Right renal cortex interstitium (tissue), 3 donors: ENCODE measurements around the gene ARSB. TPM values are rescaled to one million over a fixed set of nuclear protein-coding genes. Genes with fewer than 3 reads are reported as not detected.
"Not testable (repeated sequence)": the region's sequence is repeated elsewhere in the genome, so short reads cannot be mapped to it uniquely, and the experiment has no call there.

Experiments used
- DNase-seq, 3 donors: peaks; one replicate each; pipeline ENCODE4 v3.0.0-alpha.2; 2013; ENCODE audit warnings: low read depth in 3 of 3, low spot score in 2 of 3
- polyA plus RNA-seq, 3 donors: library from polyadenylated mRNA; unstranded; fragments of 120-200 nt; gene quantifications; one replicate each; pipeline ENCODE4 v1.2.1, GENCODE V29; 2013; ENCODE audit not compliant: insufficient read length in 3 of 3

Gene ARSB
- polyA plus RNA-seq, 3 donors: 18.2 to 22.1 (median 21.4) TPM

GRCh38 chr5:78758169-78758839, 226.8 kb downstream of the ARSB start:
- no peak for DNase-seq

DNA sequence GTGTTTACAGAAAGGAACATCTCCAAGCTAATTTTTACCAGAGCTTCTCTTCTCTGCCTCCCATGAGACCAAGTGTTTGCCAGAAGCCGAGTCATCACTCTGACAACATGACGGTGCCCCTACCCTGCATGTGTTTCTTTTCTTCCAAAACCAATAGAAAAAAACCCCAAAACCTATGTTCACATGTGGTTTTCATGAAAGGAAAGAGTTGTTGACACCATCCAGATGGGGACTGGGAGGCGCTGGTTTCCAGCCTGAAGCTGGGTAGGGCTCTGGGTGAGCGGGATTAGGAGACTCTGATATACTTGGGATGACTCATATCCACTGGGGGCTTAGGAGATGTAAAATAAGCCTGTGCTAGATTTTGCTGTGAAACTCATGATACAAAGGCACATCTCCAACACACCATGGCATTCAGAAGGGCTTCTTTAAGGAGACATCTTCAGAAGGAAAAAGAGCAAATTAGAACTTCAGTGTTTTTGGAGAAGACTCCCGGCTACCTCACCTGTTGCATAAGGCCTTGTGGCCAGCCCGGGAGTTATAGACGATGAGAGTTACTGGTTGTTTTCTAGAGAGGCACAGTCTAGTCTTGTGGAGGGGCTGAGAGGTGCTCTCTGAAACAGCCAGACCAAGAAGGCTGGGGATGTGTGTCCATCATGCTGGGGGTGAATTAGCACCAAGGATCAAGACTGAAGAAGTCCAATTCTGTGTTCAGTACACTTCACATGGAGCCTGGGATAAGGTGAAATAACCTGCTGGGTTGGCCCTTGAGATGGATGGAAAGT, 227.6 kb downstream of the ARSB start:
- DNase-seq: no peak

GRCh38 chr5:78756858-78757257, 228.3 kb downstream of the ARSB start:
- DNase-seq: no peak

GRCh38 chr5:78755822-78756429, 229.2 kb downstream of the ARSB start:
- DNase-seq: no peak

GRCh38 chr5:78754655-78755054, 230.5 kb downstream of the ARSB start:
- DNase-seq: no peak

DNA sequence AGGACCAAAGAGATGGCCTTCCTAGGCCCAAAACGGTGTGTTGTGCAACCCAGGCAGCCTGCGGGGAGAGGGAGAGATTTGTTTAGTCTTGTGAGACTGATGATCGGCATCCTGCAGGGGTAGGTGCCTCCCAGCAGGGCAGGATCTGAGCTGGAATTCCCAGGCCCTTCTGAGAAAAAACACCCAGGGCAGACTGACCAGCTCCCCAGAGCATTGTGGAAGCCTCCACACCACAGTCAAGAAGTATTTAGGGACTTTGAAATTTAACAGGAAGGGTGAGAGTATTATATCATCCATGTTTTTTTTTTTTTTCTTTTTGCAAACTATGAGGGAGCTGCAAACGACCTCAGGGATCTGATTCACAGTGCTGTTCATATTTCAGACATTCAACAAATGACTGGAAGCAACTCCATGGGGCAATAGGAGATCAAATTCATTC, 232.0 kb downstream of the ARSB start:
- no peak for DNase-seq

DNA sequence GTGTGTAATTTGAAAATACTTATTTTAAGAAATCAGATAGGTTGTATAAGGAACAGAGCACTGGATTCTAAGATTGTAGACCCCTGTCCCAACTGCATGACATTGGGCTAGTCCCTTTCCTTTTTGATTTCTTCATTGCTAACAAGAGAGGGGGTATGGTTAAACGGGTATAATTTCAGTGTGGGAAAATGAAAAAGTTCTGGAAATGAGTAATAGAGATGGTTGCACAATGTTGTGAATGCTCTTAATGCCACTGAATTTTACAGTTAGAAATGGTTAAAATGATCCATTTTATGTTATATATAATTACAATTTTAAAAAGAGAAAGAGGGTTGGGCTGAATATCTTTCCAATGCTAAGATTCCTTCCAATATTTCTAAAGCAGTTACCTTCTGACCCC, 233.2 kb downstream of the ARSB start:
- DNase-seq: no peak

DNA sequence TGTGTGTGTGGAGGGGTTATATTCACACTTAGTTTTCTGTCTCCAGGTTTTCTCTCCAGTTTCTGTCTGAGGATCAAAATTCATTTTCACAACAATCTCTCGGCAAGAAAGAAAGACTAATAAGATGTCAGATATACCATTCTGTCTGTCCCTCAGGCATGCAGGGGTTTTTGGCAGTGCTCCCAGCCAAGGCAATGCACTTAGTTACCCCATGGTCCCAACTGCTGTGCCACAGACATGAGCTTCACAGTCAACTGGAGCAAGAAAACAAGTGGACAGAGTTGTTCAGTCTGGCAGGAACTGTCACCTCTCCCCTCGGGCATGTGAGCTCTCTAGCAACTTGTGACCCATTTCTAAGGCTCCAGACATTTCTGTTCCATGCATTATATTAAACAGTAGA, 234.8 kb downstream of the ARSB start:
- no peak for DNase-seq

DNA sequence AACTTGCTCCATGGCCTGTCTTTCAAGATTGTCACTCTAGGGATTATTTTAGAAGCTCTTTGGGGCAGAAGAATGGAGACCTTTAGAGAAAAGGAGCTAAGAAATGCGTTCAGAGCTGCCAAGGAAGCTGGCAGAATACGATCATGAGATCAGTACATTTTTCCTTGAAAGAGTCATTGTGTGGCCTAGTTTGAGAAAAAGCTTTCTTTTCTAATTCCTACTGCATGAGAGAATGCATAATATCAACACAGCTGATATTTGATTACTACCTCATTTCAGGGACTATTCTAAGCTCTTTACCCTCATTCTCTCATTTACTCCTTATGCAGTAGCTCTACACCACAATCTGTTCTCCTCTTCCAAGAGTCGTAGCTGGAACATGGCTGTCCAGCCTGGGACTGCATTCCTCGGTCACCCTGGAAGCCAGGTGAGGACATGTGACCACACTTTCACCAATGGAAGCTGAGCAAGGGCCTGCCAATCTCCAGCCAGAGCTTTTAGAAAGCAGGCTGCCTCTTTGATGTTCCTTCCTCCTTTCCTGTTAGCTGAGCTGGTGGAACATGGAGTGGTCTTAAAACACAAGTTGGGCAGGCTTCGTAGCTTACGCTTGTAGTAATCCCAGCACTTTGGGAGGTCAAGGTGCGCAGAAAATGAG, 237.3 kb downstream of the ARSB start:
- no peak for DNase-seq

GRCh38 chr5:78747055-78747454, 238.1 kb downstream of the ARSB start:
- DNase-seq: no peak

DNA sequence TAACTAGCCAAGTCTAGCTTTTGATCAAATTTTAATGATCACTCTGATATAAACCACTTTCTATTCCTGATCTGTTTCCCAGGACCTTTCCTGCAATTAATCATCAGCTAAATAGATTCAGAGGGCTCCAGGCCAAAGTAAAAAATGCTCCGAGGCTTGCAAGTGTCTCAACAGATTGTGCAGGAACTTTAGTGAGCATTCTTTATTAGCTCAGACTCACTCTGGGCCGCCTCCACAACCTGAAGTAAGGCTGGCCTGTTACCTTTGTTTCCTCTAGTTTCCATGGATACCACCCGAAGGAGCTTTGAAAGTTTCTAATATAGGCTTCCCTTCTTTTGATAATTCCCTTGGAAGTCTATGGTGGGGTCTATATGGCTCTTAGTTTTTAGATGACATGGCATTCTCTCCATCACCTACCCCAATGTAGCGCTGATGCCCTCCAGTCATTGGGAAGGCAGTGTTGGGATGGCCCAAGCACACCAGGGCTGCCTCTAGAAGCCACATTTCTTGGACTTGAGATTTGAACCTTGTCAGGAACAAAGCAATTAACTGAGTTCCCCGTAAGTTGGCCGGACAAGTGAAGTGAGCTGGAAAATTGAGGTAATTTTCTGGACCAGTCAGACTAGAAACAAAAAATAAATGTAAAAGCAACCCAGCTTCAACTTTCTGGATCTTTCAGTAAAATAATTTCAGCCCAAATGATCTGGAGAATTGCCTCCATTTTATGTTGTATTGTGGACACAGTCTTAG, 238.9 kb downstream of the ARSB start:
- no peak for DNase-seq

GRCh38 chr5:78744951-78745534, 240.1 kb downstream of the ARSB start:
- no peak for DNase-seq

DNA sequence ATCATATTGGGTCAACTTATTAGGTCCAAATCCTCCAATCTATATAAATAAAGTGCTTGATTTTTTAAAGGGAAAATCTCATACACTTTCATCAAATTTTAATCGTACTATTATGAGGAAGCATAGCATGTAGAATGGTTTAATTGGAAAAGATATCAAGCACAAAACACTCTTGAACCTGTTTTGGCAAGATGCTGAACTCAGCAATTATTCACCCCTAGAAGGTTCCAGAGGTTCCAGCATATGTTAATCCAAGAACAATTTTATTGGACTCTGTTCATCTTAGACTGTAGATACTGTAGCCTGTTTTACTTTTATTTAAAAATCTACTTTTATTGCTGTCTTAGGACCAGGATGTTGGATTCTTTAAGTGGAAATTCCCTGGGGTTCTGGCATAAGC, 244.1 kb downstream of the ARSB start:
- DNase-seq: no peak

DNA sequence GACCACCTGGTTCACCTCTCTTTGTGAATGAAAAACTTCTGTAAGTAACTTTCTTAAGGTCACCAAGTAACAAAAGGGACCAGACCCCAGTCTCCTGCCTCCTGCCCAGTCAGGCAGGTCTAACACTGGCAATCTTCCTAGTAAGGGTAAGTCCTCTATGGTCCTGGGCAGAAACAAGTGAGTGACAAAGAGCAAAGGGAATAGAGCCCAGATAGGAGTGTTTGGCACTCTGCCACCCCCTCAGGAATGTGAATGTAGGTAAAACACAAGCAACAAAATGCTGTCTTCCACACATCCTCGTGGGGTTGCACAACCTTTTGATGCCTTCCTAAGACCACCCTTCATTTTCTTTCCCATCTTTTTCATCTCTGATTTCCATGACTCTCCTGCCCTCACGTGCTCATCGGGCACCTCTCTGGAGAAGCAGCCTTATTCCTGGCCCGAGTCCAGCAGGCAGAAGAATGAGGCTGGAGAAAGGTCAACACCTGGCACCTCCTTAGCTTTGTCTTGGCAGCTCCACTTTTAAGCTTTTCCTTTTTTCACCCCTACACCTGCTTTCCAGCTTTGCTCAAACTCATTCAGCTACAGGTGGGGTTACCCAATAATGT, 246.3 kb downstream of the ARSB start:
- DNase-seq: no peak

GRCh38 chr5:78738104-78738503, 247.0 kb downstream of the ARSB start:
- no peak for DNase-seq

DNA sequence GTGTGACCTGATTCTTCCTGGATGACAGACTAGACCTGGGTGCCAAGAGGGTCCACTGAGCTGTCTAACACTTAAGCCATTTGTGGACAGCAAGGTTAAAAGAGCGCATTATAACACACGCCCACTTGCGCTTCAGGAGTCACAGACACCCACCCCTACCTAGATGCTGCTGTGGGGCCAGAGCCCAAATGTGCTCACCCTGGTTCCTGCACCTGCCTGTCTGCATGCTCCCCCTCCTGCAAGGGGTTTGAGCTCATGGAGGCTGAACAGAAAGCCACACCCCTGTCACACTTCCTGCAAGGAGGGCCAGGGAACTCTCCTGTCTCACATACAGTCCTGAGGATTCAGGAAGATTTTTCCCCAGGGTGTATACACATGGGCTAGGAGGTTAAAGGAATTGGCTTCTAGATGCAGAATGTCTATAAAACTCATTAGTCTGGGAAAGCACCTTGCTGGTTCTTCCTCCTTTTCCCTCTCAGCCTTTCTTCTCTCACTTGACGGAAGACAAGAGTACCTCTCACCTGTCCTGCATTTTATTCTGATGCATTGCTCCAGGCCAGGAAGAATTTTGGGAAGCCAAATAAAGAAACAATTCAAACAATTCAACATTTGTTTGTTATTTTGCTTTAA, 249.2 kb downstream of the ARSB start:
- DNase-seq: no peak

GRCh38 chr5:78734950-78735349, 250.2 kb downstream of the ARSB start:
- no peak for DNase-seq

GRCh38 chr5:78734094-78734845, 250.8 kb downstream of the ARSB start:
- DNase-seq: no peak

DNA sequence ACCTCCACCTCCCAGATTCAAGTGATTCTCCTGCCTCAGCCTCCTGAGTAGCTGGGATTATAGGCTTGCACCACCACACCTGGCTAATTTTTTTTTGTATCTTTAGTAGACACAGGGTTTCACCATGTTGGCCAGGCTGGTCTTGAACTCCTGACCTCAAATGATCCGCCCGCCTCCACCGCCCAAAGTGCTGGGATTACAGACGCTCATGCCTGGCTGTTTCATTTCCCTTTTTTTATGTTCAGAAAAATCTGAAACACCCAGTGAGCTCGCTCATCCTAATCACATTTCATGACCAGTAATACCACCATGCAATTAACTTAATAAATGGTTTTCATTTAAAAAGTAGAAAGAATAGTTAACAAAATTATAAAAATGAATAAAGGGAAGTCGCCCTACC, 252.4 kb downstream of the ARSB start:
- not testable (repeated sequence) for DNase-seq
